Measurements from ENCODE around the gene DSCAML1.

DSCAML1 gene

GRCh38 chr11:117557361-117557760 lies 239.7 kb downstream of the DSCAML1 start:
- Histone ChIP-seq H3K36me3 (ENCODE audit: control insufficient read depth, insufficient read depth, low read length) (no peaks in the 10 kb centered on the region), H3K4me1 (ENCODE audit: control insufficient read depth, insufficient read depth, low read length) (peaks cover 7% of the 10 kb centered on the region; the same call in 1 of the 2 replicates), H3K4me3 (ENCODE audit: low read depth, low read length) (no peak overlapping the region), H3K9me3 (ENCODE audit: control insufficient read depth, insufficient read depth, low read length) (no peaks in the 10 kb centered on the region), H3K27ac (ENCODE audit: low read depth, low read length) (no peak overlapping the region), H3K9ac (ENCODE audit: low read depth, low read length) (no peak overlapping the region), H3K27me3 (ENCODE audit: control insufficient read depth, insufficient read depth, low read length) (no peaks in the 10 kb centered on the region)

DNA sequence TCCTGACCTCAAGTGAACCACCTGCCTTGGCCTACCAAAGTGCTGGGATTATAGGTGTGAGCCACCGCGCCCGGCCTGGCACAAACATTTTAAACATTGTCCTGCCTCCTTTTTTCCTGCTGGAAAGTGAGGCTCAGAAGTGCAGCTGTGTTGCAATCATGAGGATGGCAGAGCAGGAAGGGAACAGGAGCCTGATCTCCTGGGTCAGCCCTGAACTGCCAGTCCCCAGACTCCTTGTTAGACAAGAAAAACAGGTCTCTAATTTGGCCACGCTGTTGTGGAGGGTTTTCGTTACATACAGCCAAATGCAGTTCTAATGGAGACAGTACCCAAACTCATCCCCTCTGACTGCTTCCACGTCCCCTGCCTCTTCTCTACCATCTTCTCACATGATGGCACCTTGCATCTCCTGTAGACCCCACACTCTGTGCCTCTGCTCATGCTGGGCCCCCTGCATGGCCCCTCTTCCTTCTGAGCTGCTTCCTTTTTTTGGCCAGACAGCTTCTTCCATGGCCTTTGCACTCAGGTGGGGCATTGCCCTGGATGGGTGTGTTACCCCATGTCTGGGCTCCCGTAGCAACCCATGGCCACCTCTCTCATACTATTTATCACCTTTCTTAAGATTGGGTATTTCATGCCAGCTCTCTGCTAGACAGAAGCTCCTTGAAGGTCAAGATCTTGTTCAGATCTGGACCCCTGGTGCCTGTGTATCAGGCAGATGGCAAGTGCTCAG lies 242.2 kb downstream of the DSCAML1 start:
- Histone ChIP-seq H3K36me3 (ENCODE audit: control insufficient read depth, insufficient read depth, low read length) (no peaks in the 10 kb centered on the region), H3K27me3 (ENCODE audit: control insufficient read depth, insufficient read depth, low read length) (no peaks in the 10 kb centered on the region), H3K9me3 (ENCODE audit: control insufficient read depth, insufficient read depth, low read length) (no peaks in the 10 kb centered on the region), H3K4me1 (ENCODE audit: control insufficient read depth, insufficient read depth, low read length) (peaks cover 7% of the 10 kb centered on the region; the same call in 1 of the 2 replicates), H3K4me3 (ENCODE audit: low read depth, low read length) (no peak overlapping the region), H3K9ac (ENCODE audit: low read depth, low read length) (no peak overlapping the region), H3K27ac (ENCODE audit: low read depth, low read length) (no peak overlapping the region)

DNA sequence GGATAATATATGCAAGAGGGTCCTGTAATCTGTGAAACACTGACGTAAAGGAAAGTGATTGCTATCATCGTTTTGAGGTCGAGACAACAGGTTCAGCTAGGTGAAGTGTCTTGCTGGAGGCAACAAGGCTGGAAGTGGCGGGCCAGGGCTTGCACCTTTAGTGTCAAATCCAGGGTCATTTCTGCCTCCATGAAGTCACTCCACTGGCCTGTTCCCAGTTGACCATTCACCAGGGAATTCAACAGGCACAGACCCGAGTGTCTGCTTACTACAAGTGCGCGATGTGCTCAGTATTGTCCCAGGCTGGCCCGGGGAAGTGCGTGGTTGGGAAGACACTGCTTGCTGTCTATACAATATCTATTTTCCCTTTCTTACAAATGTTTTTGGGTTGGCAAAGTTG lies 244.4 kb downstream of the DSCAML1 start:
- Histone ChIP-seq H3K9ac (ENCODE audit: low read depth, low read length) (no peak overlapping the region), H3K4me3 (ENCODE audit: low read depth, low read length) (no peak overlapping the region), H3K27me3 (ENCODE audit: control insufficient read depth, insufficient read depth, low read length) (no peaks in the 10 kb centered on the region), H3K36me3 (ENCODE audit: control insufficient read depth, insufficient read depth, low read length) (no peaks in the 10 kb centered on the region), H3K4me1 (ENCODE audit: control insufficient read depth, insufficient read depth, low read length) (0 out of 2 replicates have a peak, but pooled peaks cover 3% of the 10 kb centered on the region), H3K9me3 (ENCODE audit: control insufficient read depth, insufficient read depth, low read length) (no peaks in the 10 kb centered on the region), H3K27ac (ENCODE audit: low read depth, low read length) (no peak overlapping the region)

DNA sequence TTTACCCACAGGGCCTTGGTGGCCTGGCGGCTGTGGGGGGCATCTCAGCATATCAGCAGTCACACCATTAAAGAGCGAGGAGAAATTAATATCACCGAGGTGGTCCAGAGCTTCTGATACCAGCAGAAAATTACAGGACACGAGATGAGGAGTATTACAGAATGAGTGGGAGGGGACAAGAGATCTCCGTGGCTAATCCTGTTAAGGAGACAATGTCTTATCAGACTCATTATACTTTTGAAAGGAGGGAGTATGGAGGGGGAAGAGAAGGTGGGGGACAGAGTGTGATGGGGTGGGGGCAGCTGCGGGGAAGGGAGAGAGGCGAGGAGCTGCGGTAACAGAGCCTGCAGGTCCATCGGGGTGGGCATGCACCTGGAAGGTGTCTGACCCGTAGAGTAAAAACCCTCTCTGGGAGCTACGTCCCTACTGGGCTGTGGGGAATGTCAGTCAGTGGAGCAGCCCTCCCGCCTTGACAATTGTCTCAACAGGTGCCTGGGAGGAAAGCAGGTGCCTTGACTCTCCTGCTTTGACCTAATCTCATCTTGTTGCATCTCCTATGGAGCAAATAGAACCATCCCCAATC lies 245.2 kb downstream of the DSCAML1 start:
- Histone ChIP-seq H3K27ac (ENCODE audit: low read depth, low read length) (no peak overlapping the region), H3K9me3 (ENCODE audit: control insufficient read depth, insufficient read depth, low read length) (no peaks in the 10 kb centered on the region), H3K4me1 (ENCODE audit: control insufficient read depth, insufficient read depth, low read length) (peaks cover 5% of the 10 kb centered on the region; the same call in 1 of the 2 replicates), H3K4me3 (ENCODE audit: low read depth, low read length) (no peak overlapping the region), H3K9ac (ENCODE audit: low read depth, low read length) (no peak overlapping the region), H3K36me3 (ENCODE audit: control insufficient read depth, insufficient read depth, low read length) (no peaks in the 10 kb centered on the region), H3K27me3 (ENCODE audit: control insufficient read depth, insufficient read depth, low read length) (no peaks in the 10 kb centered on the region)

DNA sequence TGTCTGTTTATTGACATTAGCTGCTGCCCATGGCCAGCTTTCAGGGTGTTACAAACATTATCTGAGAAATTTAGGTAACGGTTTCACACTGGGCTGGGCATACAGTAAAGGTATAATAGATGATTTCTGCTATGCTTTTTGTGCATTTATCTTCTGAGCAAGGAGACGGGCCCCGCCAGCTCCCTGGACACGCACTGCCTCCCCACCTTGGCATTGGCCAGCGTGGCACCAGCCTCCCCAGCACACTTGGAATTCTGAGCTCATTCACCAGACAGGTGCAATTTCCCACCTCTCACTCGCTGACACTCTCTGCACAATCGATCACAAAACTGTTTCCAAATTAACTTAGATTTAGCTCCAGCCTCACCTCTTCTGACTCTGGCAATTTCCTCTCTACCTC lies 246.6 kb downstream of the DSCAML1 start:
- Histone ChIP-seq H3K27me3 (ENCODE audit: control insufficient read depth, insufficient read depth, low read length) (peaks cover 4% of the 10 kb centered on the region; the same call in 1 of the 2 replicates), H3K9me3 (ENCODE audit: control insufficient read depth, insufficient read depth, low read length) (no peaks in the 10 kb centered on the region), H3K36me3 (ENCODE audit: control insufficient read depth, insufficient read depth, low read length) (no peaks in the 10 kb centered on the region), H3K9ac (ENCODE audit: low read depth, low read length) (no peak overlapping the region), H3K4me3 (ENCODE audit: low read depth, low read length) (no peak overlapping the region), H3K27ac (ENCODE audit: low read depth, low read length) (no peak overlapping the region), H3K4me1 (ENCODE audit: control insufficient read depth, insufficient read depth, low read length) (peaks cover 14% of the 10 kb centered on the region; the same call in 1 of the 2 replicates)

- Histone ChIP-seq H3K4me3 (ENCODE audit: low read depth, low read length) (no peak overlapping the region), H3K36me3 (ENCODE audit: control insufficient read depth, insufficient read depth, low read length) (no peaks in the 10 kb centered on the region), H3K9me3 (ENCODE audit: control insufficient read depth, insufficient read depth, low read length) (no peaks in the 10 kb centered on the region), H3K27me3 (ENCODE audit: control insufficient read depth, insufficient read depth, low read length) (peaks cover 4% of the 10 kb centered on the region; the same call in 1 of the 2 replicates), H3K4me1 (ENCODE audit: control insufficient read depth, insufficient read depth, low read length) (peaks cover 14% of the 10 kb centered on the region; the same call in 1 of the 2 replicates), H3K9ac (ENCODE audit: low read depth, low read length) (no peak overlapping the region), H3K27ac (ENCODE audit: low read depth, low read length) (no peak overlapping the region)
These were observed 247.6 kb downstream of the DSCAML1 start for GRCh38 chr11:117549417-117549816.

- Histone ChIP-seq H3K9ac (ENCODE audit: low read depth, low read length) (no peak overlapping the region), H3K27ac (ENCODE audit: low read depth, low read length) (no peak overlapping the region), H3K36me3 (ENCODE audit: control insufficient read depth, insufficient read depth, low read length) (no peaks in the 10 kb centered on the region), H3K4me1 (ENCODE audit: control insufficient read depth, insufficient read depth, low read length) (peaks cover 14% of the 10 kb centered on the region; the same call in 1 of the 2 replicates), H3K27me3 (ENCODE audit: control insufficient read depth, insufficient read depth, low read length) (peaks cover 4% of the 10 kb centered on the region; the same call in 1 of the 2 replicates), H3K4me3 (ENCODE audit: low read depth, low read length) (no peak overlapping the region), H3K9me3 (ENCODE audit: control insufficient read depth, insufficient read depth, low read length) (no peaks in the 10 kb centered on the region)
These were observed 248.1 kb downstream of the DSCAML1 start for GRCh38 chr11:117548876-117549275.

DNA sequence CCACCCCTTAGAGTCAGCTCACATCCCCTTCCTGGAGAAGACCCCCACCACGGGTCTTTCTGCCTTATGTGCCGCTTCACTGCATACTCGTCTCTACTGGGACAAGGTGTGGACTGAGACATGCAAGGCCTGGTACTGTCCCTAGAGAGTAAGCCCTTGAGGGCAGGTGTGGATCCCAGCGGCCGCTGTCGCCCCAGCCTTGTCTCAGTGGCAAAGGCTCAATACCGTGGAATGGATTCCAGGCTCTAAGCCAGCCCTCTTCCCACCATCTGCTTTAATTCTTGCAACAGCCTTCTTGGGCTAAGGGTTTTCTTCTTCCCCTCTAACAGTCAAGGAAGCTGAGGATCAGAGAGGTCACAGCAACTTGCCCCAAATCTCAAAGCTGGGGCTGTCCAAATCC lies 249.1 kb downstream of the DSCAML1 start:
- no peaks in the 10 kb centered on the region for H3K9me3 ChIP-seq (ENCODE audit: control insufficient read depth, insufficient read depth, low read length)
- no peaks in the 10 kb centered on the region for H3K36me3 ChIP-seq (ENCODE audit: control insufficient read depth, insufficient read depth, low read length)
- H3K27me3 ChIP-seq (ENCODE audit: control insufficient read depth, insufficient read depth, low read length) = peaks cover 4% of the 10 kb centered on the region; the same call in 1 of the 2 replicates
- H3K4me1 ChIP-seq (ENCODE audit: control insufficient read depth, insufficient read depth, low read length) = peaks cover 14% of the 10 kb centered on the region; the same call in 1 of the 2 replicates
- no peak overlapping the region for H3K27ac ChIP-seq (ENCODE audit: low read depth, low read length)
- no peak overlapping the region for H3K4me3 ChIP-seq (ENCODE audit: low read depth, low read length)
- no peak overlapping the region for H3K9ac ChIP-seq (ENCODE audit: low read depth, low read length)

- Histone ChIP-seq H3K4me3 (ENCODE audit: low read depth, low read length) (no peak overlapping the region), H3K27ac (ENCODE audit: low read depth, low read length) (no peak overlapping the region), H3K9me3 (ENCODE audit: control insufficient read depth, insufficient read depth, low read length) (no peaks in the 10 kb centered on the region), H3K4me1 (ENCODE audit: control insufficient read depth, insufficient read depth, low read length) (peaks cover 14% of the 10 kb centered on the region; the same call in 1 of the 2 replicates), H3K27me3 (ENCODE audit: control insufficient read depth, insufficient read depth, low read length) (peaks cover 4% of the 10 kb centered on the region; the same call in 1 of the 2 replicates), H3K9ac (ENCODE audit: low read depth, low read length) (no peak overlapping the region), H3K36me3 (ENCODE audit: control insufficient read depth, insufficient read depth, low read length) (no peaks in the 10 kb centered on the region)
These were observed 249.7 kb downstream of the DSCAML1 start for GRCh38 chr11:117547195-117547850.

DNA sequence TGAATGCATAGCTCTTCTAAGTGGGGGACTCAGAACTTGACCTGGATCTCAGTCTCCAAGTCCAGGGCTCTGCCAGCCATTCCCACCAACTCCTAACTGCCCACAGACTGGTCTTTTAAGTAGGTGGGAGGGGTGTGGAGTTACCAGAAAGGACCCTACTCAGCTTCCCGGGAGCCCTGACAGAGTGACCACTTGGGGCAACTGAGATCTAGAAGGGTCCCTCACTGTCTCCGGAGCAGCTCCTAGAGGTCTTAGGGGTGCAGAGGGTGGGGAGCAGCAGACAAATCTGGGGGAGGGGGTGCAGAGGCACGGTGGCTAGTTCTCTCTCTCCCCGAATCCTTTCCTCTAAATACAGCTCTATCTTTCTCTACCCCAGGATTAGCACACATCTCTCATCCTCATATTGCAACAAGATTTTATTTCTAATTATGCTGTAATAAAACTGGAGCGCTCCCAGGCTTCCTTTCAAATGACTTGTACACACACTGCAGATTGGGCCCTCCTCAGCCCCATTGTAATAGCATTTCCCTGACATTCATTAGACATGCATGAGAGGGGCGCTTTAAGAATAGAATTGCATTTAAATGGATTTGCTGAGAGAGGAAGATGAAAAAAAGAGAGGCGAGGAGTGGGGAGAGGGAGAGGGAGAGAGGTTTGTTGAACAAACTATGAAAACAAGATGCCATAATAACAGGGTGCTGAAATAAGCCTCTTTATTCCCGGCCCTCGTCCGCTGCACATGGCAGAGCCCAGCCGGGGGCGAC lies 250.4 kb downstream of the DSCAML1 start:
- Histone ChIP-seq H3K9ac (ENCODE audit: low read depth, low read length) (no peak overlapping the region), H3K36me3 (ENCODE audit: control insufficient read depth, insufficient read depth, low read length) (no peaks in the 10 kb centered on the region), H3K9me3 (ENCODE audit: control insufficient read depth, insufficient read depth, low read length) (no peaks in the 10 kb centered on the region), H3K4me1 (ENCODE audit: control insufficient read depth, insufficient read depth, low read length) (peaks cover 14% of the 10 kb centered on the region; the same call in 1 of the 2 replicates), H3K27ac (ENCODE audit: low read depth, low read length) (no peak overlapping the region), H3K27me3 (ENCODE audit: control insufficient read depth, insufficient read depth, low read length) (peaks cover 4% of the 10 kb centered on the region; the same call in 1 of the 2 replicates), H3K4me3 (ENCODE audit: low read depth, low read length) (no peak overlapping the region)

Measured in HUES48 (cell line).